ENCODE results near the gene CELF2.

Gene CELF2

DNA sequence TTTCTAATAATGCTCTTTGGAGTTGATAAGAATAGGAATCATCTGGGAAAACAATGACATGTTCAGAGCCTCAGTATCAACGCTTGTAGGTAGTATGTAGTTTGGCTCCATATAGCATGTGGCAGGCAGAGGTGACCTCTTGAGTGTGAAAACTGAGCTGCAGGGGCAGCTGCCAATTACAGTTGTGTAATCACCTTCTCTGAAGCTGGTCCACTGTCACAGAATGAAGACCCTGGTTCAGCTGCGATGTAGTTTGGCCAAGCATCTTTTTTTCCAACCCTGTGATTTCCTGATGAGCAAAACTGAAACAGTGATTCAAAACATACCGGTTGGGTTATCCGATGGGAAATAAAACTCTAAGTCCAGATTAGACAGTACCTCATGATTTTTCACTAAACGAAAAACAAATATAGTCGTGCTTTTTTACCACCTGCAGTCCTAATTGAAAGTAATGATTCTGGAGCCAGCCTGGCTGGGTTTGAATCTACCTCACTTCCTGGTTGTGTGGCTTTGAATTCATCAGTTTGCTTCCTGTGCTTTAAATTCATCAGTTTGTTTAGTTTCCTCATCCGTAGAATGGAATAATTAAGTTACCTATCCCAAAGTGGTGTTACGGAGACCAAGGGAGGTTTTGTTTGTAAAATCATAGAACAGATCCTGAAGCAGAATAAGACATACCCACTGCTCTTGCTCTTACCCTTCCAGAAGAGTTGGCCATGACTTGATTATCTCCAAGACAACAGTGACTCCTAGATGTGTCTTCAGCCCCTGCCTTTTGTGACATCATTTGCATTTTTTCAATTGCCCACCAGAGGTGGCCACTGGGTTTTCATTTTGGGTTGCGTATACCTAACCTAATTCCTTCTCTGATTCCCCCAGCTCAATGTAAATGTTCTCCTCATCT is 87.4 kb downstream of the CELF2 start:
- no peak overlapping the region for H2AFZ ChIP-seq (ENCODE audit: low read length)
- H2AK5ac ChIP-seq (ENCODE audit: low read depth, low read length), result no peak overlapping the region
- no peak overlapping the region for H3K4me2 ChIP-seq (ENCODE audit: insufficient read depth, low read length, poor library complexity, severe bottlenecking)
- H2BK5ac ChIP-seq (ENCODE audit: low read length), result no peak overlapping the region
- H3K23ac ChIP-seq (ENCODE audit: low read depth, low read length, poor library complexity), result no peak overlapping the region
- H3K27ac ChIP-seq (replicated peaks; ENCODE audit: low read length), result no peak overlapping the region
- no peak overlapping the region for H3K9ac ChIP-seq (ENCODE audit: low read depth, low read length, poor library complexity)
- H3K18ac ChIP-seq (ENCODE audit: low read length), result no peak overlapping the region
- no peak overlapping the region for H2BK15ac ChIP-seq (ENCODE audit: low read length)
- H3K14ac ChIP-seq (ENCODE audit: low read length), result no peak overlapping the region
- H3K27me3 ChIP-seq (ENCODE audit: control insufficient read depth in 3 of 3, insufficient read depth in 3 of 3, low read depth in 1 of 3, low read length in 3 of 3), result no peaks in the 10 kb centered on the region
- H4K91ac ChIP-seq (ENCODE audit: low read depth, low read length, poor library complexity), result no peak overlapping the region
- no peaks in the 10 kb centered on the region for H3K4me1 ChIP-seq (ENCODE audit: control insufficient read depth in 2 of 2, insufficient read depth in 1 of 2, low read depth in 1 of 2, low read length in 2 of 2)
- H3K4ac ChIP-seq (ENCODE audit: low read length), result no peak overlapping the region
- H3K9me3 ChIP-seq (replicated peaks in 1 of 2; ENCODE audit: control insufficient read depth in 2 of 2, insufficient read depth in 1 of 2, low read depth in 1 of 2, low read length in 2 of 2), result peaks cover 0 to 4% of the 10 kb centered on the region in 2 donors
- H3K36me3 ChIP-seq (replicated peaks in 1 of 2; ENCODE audit: control insufficient read depth in 2 of 2, insufficient read depth in 2 of 2, low read length in 2 of 2), result no peaks in the 10 kb centered on the region
- H2BK12ac ChIP-seq (ENCODE audit: low read length), result no peak overlapping the region
- no peak for DNase-seq (ENCODE audit: low spot score)
- no CpG with 5 or more reads among the region's 9 CpGs for WGBS, 2 donors (ENCODE audit: extremely low coverage in 2 of 2, insufficient read length in 2 of 2, insufficient replicate concordance in 1 of 2)
- no peak overlapping the region for H2BK120ac ChIP-seq (ENCODE audit: low read depth, low read length)
- no peak overlapping the region for H3K4me3 ChIP-seq (ENCODE audit: low read length in 2 of 2)
- no peaks in the 10 kb centered on the region for H3K79me1 ChIP-seq (ENCODE audit: low read depth, low read length)
- H4K8ac ChIP-seq (ENCODE audit: low read depth, low read length), result no peak overlapping the region

DNA sequence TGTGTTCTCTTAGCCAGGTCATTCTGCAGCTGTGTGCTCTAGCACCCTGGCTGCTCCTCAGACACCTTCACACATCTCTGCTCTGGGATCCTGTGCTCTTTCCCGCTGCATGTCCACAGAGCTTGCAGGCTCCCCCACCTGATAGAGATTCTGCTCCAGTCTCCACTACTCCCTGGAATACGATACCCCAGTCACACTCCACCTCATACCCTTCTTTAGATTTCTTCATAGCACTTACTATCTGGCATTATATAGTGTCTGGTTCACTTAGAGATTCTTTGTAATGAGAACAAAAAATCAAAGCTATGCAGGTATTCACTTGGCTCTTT is 88.0 kb downstream of the CELF2 start:
- whole genome bisulfite sequencing, 2 donors (ENCODE audit: extremely low coverage in 2 of 2, insufficient read length in 2 of 2, insufficient replicate concordance in 1 of 2), result no CpG with 5 or more reads among the region's 2 CpGs
- no peak overlapping the region for H3K4ac ChIP-seq (ENCODE audit: low read length)
- no peak for DNase-seq (ENCODE audit: low spot score)
- no peaks in the 10 kb centered on the region for H3K79me1 ChIP-seq (ENCODE audit: low read depth, low read length)
- H4K8ac ChIP-seq (ENCODE audit: low read depth, low read length), result no peak overlapping the region
- H3K4me1 ChIP-seq (ENCODE audit: control insufficient read depth in 2 of 2, insufficient read depth in 1 of 2, low read depth in 1 of 2, low read length in 2 of 2), result peaks cover 1 to 4% of the 10 kb centered on the region in 2 donors
- peaks cover 0 to 4% of the 10 kb centered on the region in 2 donors for H3K9me3 ChIP-seq (replicated peaks in 1 of 2; ENCODE audit: control insufficient read depth in 2 of 2, insufficient read depth in 1 of 2, low read depth in 1 of 2, low read length in 2 of 2)
- no peak overlapping the region for H3K14ac ChIP-seq (ENCODE audit: low read length)
- no peak overlapping the region for H3K18ac ChIP-seq (ENCODE audit: low read length)
- no peak overlapping the region for H3K4me3 ChIP-seq (ENCODE audit: low read length in 2 of 2)
- H3K27ac ChIP-seq (replicated peaks; ENCODE audit: low read length), result no peak overlapping the region
- no peak overlapping the region for H2BK15ac ChIP-seq (ENCODE audit: low read length)
- H4K91ac ChIP-seq (ENCODE audit: low read depth, low read length, poor library complexity), result no peak overlapping the region
- no peaks in the 10 kb centered on the region for H3K27me3 ChIP-seq (ENCODE audit: control insufficient read depth in 3 of 3, insufficient read depth in 3 of 3, low read depth in 1 of 3, low read length in 3 of 3)
- H2BK12ac ChIP-seq (ENCODE audit: low read length), result no peak overlapping the region
- no peaks in the 10 kb centered on the region for H3K36me3 ChIP-seq (replicated peaks in 1 of 2; ENCODE audit: control insufficient read depth in 2 of 2, insufficient read depth in 2 of 2, low read length in 2 of 2)
- no peak overlapping the region for H2BK5ac ChIP-seq (ENCODE audit: low read length)
- no peak overlapping the region for H2AK5ac ChIP-seq (ENCODE audit: low read depth, low read length)
- H2AFZ ChIP-seq (ENCODE audit: low read length), result no peak overlapping the region
- H3K23ac ChIP-seq (ENCODE audit: low read depth, low read length, poor library complexity), result no peak overlapping the region
- no peak overlapping the region for H3K4me2 ChIP-seq (ENCODE audit: insufficient read depth, low read length, poor library complexity, severe bottlenecking)
- H3K9ac ChIP-seq (ENCODE audit: low read depth, low read length, poor library complexity), result no peak overlapping the region
- no peak overlapping the region for H2BK120ac ChIP-seq (ENCODE audit: low read depth, low read length)

DNA sequence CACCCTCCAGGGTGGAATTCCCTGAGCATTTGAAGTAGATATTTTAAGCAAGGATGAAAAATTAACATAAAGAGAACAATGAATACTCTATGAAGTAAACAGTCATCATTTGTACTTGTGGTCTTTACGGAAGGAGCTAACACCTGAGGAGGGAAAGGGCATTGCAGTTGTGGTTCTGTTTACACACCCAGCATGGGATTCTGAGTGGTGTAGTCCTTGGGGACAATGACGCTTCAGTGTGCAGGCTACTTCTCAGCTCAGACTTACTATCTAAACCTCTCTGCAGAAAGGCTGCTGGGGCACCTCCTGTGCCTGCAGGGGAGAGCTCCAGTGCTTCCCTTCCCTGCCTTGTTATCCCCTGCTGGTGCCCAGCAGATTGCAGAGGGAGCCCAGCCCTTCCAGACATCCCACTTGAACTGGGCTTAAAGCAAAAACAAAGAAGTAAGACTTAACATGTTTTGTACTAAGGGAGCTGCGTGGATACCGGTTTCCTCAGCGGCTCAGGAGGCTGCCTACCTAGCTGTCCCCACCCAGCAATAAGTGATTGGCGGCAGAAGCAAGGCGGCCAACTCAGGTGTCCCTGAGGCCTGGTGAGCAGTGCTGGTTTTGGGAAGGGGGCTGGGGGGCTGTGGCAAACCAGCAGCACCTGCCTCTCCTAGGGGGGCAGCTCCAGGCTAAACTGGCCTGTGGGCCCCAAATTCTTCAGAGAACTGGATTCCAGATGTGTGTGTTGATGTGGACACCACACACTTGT is 89.1 kb downstream of the CELF2 start:
- Histone ChIP-seq H3K23ac (ENCODE audit: low read depth, low read length, poor library complexity) (no peak overlapping the region), H3K14ac (ENCODE audit: low read length) (no peak overlapping the region), H2BK5ac (ENCODE audit: low read length) (no peak overlapping the region), H3K27me3 (ENCODE audit: control insufficient read depth in 3 of 3, insufficient read depth in 3 of 3, low read depth in 1 of 3, low read length in 3 of 3) (no peaks in the 10 kb centered on the region), H2AFZ (ENCODE audit: low read length) (no peak overlapping the region), H3K4me3 (ENCODE audit: low read length in 2 of 2) (no peak overlapping the region), H2BK15ac (ENCODE audit: low read length) (no peak overlapping the region), H3K27ac (replicated peaks; ENCODE audit: low read length) (no peak overlapping the region), H4K8ac (ENCODE audit: low read depth, low read length) (no peak overlapping the region), H2AK5ac (ENCODE audit: low read depth, low read length) (no peak overlapping the region), H3K36me3 (replicated peaks in 1 of 2; ENCODE audit: control insufficient read depth in 2 of 2, insufficient read depth in 2 of 2, low read length in 2 of 2) (no peaks in the 10 kb centered on the region), H3K4me2 (ENCODE audit: insufficient read depth, low read length, poor library complexity, severe bottlenecking) (no peak overlapping the region), H2BK120ac (ENCODE audit: low read depth, low read length) (no peak overlapping the region), H3K4me1 (ENCODE audit: control insufficient read depth in 2 of 2, insufficient read depth in 1 of 2, low read depth in 1 of 2, low read length in 2 of 2) (peaks cover 1 to 7% of the 10 kb centered on the region in 2 donors), H2BK12ac (ENCODE audit: low read length) (no peak overlapping the region), H3K79me1 (ENCODE audit: low read depth, low read length) (no peaks in the 10 kb centered on the region), H4K91ac (ENCODE audit: low read depth, low read length, poor library complexity) (no peak overlapping the region), H3K9me3 (replicated peaks in 1 of 2; ENCODE audit: control insufficient read depth in 2 of 2, insufficient read depth in 1 of 2, low read depth in 1 of 2, low read length in 2 of 2) (peaks cover 0 to 4% of the 10 kb centered on the region in 2 donors), H3K9ac (ENCODE audit: low read depth, low read length, poor library complexity) (no peak overlapping the region), H3K18ac (ENCODE audit: low read length) (no peak overlapping the region), H3K4ac (ENCODE audit: low read length) (no peak overlapping the region)
- no CpG with 5 or more reads among the region's 7 CpGs for WGBS, 2 donors (ENCODE audit: extremely low coverage in 2 of 2, insufficient read length in 2 of 2, insufficient replicate concordance in 1 of 2)
- no peak for DNase-seq (ENCODE audit: low spot score)

DNA sequence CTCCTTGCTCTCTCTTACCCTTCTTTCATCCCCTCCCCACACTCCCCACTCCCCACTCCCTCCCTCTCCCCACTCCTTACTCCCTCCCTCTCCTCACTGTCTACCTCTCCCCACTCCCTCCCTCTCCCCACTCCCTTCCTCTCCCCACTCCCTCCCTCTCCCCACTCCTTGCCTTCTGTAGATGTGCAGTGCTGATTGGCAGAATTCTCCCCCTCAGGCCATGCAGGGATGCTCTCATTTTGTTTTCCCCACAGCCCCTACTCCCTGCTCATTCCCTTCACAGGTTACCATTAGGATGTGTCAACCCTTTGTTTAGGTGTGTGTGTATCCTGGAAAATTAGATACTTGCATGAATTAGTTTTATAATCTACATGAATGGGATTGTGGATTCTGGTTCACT is 90.3 kb downstream of the CELF2 start:
- H3K9me3 ChIP-seq (replicated peaks in 1 of 2; ENCODE audit: control insufficient read depth in 2 of 2, insufficient read depth in 1 of 2, low read depth in 1 of 2, low read length in 2 of 2), result peaks cover 2 to 4% of the 10 kb centered on the region in 2 donors
- no peaks in the 10 kb centered on the region for H3K27me3 ChIP-seq (ENCODE audit: control insufficient read depth in 3 of 3, insufficient read depth in 3 of 3, low read depth in 1 of 3, low read length in 3 of 3)
- H3K36me3 ChIP-seq (replicated peaks in 1 of 2; ENCODE audit: control insufficient read depth in 2 of 2, insufficient read depth in 2 of 2, low read length in 2 of 2), result no peaks in the 10 kb centered on the region
- no peak overlapping the region for H3K4me3 ChIP-seq (ENCODE audit: low read length in 2 of 2)
- no peak overlapping the region for H2BK12ac ChIP-seq (ENCODE audit: low read length)
- no peak overlapping the region for H2BK120ac ChIP-seq (ENCODE audit: low read depth, low read length)
- no peak overlapping the region for H3K14ac ChIP-seq (ENCODE audit: low read length)
- H2BK5ac ChIP-seq (ENCODE audit: low read length), result no peak overlapping the region
- no peak overlapping the region for H4K8ac ChIP-seq (ENCODE audit: low read depth, low read length)
- H3K27ac ChIP-seq (replicated peaks; ENCODE audit: low read length), result no peak overlapping the region
- H3K4me2 ChIP-seq (ENCODE audit: insufficient read depth, low read length, poor library complexity, severe bottlenecking), result no peak overlapping the region
- no peak for DNase-seq (ENCODE audit: low spot score)
- H3K4ac ChIP-seq (ENCODE audit: low read length), result no peak overlapping the region
- H3K4me1 ChIP-seq (ENCODE audit: control insufficient read depth in 2 of 2, insufficient read depth in 1 of 2, low read depth in 1 of 2, low read length in 2 of 2), result peaks cover 1 to 7% of the 10 kb centered on the region in 2 donors
- no peak overlapping the region for H3K23ac ChIP-seq (ENCODE audit: low read depth, low read length, poor library complexity)
- H4K91ac ChIP-seq (ENCODE audit: low read depth, low read length, poor library complexity), result no peak overlapping the region
- no peak overlapping the region for H2AK5ac ChIP-seq (ENCODE audit: low read depth, low read length)
- H3K18ac ChIP-seq (ENCODE audit: low read length), result no peak overlapping the region
- no peaks in the 10 kb centered on the region for H3K79me1 ChIP-seq (ENCODE audit: low read depth, low read length)
- no peak overlapping the region for H2AFZ ChIP-seq (ENCODE audit: low read length)
- no peak overlapping the region for H2BK15ac ChIP-seq (ENCODE audit: low read length)
- H3K9ac ChIP-seq (ENCODE audit: low read depth, low read length, poor library complexity), result no peak overlapping the region
